Measurements from ENCODE around the gene CA4. TPM values are rescaled to one million over a fixed set of nuclear protein-coding genes. Genes with fewer than 3 reads are reported as not detected.

The CA4 gene
- total and polyA plus RNA-seq, 9 of the 15 experiments (the other 6 are each of a cell fraction or from before 2014, with no cell fraction given) = 0.13 TPM; not detected in 7

- ChIA-PET CTCF (ENCODE audit: low intra/inter-chr PET ratio) (interaction anchor here (0.7 to 2.4 kb wide), 5 partner anchors 293 to 499 kb away, joined by 3 to 14 read pairs (median 3); no protein-coding TSS in a partner anchor), POLR2A (no interaction called here)
- H3K4me1 ChIP-seq (replicated peaks in 1 of 2; ENCODE audit: control insufficient read depth in 2 of 2, insufficient read depth in 2 of 2, low read length in 2 of 2) = peaks cover 4 to 34% of the 10 kb centered on the region in 2 experiments; a peak in 4 of 5 replicates
- DNase-seq (ENCODE audit: extremely low read depth in 1 of 4, low spot score in 3 of 4) (peak; percentile 67 to 88 (median 70)), ATAC-seq (peak; percentile 91), FAIRE-seq (peak; percentile 94)
- H3K27ac ChIP-seq (ENCODE audit: extremely low read depth, low read depth, low read length) = no peak overlapping the region
- in situ Hi-C loops (cut with MboI) (loop anchor here (10.0 kb wide), 1 partner anchor 282 kb away; the partner anchor contains the start of gene CHCT1), intact Hi-C loops (cut with micrococcal nuclease) (loop anchor here (1.0 to 10.0 kb wide), 3 partner anchors 86 to 492 kb away; no protein-coding TSS in a partner anchor)
- peak overlapping the region in 1 of 2 experiments; percentile 26; a peak in 1 of 4 replicates for H3K9ac ChIP-seq (ENCODE audit: insufficient read depth in 1 of 2, low read depth in 2 of 2, low read length in 2 of 2)
- H3K36me3 ChIP-seq (ENCODE audit: control insufficient read depth, insufficient read depth, low read length) = no peaks in the 10 kb centered on the region
- H3K27me3 ChIP-seq (ENCODE audit: control insufficient read depth in 2 of 2, insufficient read depth in 2 of 2, low read length in 2 of 2) = peaks cover 27 to 63% of the 10 kb centered on the region in 2 experiments; a peak in 4 of 5 replicates
- H3K4me2 ChIP-seq (ENCODE audit: insufficient read depth, low read length) = peak overlapping the region; percentile 35; the same call in 1 of the 2 replicates
- peaks cover 19% of the 10 kb centered on the region for H4K20me1 ChIP-seq (replicated peaks; ENCODE audit: control insufficient read depth, insufficient read depth, low read length)
- no peaks in the 10 kb centered on the region for H3K9me3 ChIP-seq (replicated peaks; ENCODE audit: control insufficient read depth, insufficient read depth, low read depth, low read length)
- WGBS (ENCODE audit: insufficient coverage, low coverage, missing lambda C conversion rate) = 5% methylated on average over 10 of the region's 10 CpGs
- no TSS peak for BruUV-seq (replicated peaks)
- H2AFZ ChIP-seq (ENCODE audit: low read depth, low read length) = peak overlapping the region; percentile 15
- no peaks in the 10 kb centered on the region for H3K79me2 ChIP-seq (ENCODE audit: control insufficient read depth, insufficient read depth, low read length)
- peaks cover 3% of the 10 kb centered on the region for H3K9me1 ChIP-seq (ENCODE audit: control insufficient read depth, insufficient read depth, low read length)
- H3K4me3 ChIP-seq = no peak overlapping the region
- TF ChIP-seq MYC (IDR thresholded peaks at IDR 0.05; ENCODE audit: low read depth, low read length) (peak; percentile 33; the same call in 1 of the 2 replicates), MYC (CRISPR knock-in tag; IDR thresholded peaks at IDR 0.05; ENCODE audit: borderline replicate concordance, low read depth) (no peak), RB1 (IDR thresholded peaks at IDR 0.05; ENCODE audit: low read depth) (0 out of 2 replicates have a peak, but pooled peaks have one; percentile 15), ZNF217 (CRISPR knock-in tag; IDR thresholded peaks at IDR 0.05) (no peak), RCOR1 (IDR thresholded peaks at IDR 0.05; ENCODE audit: borderline replicate concordance in 1 of 2, low read depth in 2 of 2, low read length in 2 of 2) (peak in 1 of 2 experiments; percentile 55; a peak in 1 of 4 replicates), RFX5 (IDR thresholded peaks at IDR 0.05; ENCODE audit: low read depth, low read length) (no peak), SMAD4 (CRISPR knock-in tag; conservative IDR thresholded peaks at IDR 0.05) (0 out of 2 replicates have a peak, but pooled peaks have one; percentile 21), HNRNPK (IDR thresholded peaks at IDR 0.05; ENCODE audit: low read depth, low read length, poor library complexity, severe bottlenecking) (no peak), CTCF (IDR thresholded peaks at IDR 0.05 in 2 of 3, conservative IDR thresholded peaks at IDR 0.05 in 1 of 3; ENCODE audit: insufficient read depth in 2 of 3, low read depth in 1 of 3, low read length in 3 of 3) (peak; percentile 86 to 92 (median 91)), RAD21 (CRISPR knock-in tag; conservative IDR thresholded peaks at IDR 0.05 in 1 of 2, IDR thresholded peaks at IDR 0.05 in 1 of 2) (peak; percentile 80 to 92), CC2D1A (IDR thresholded peaks at IDR 0.05) (peak; percentile 45; the same call in 1 of the 2 replicates), JUND (IDR thresholded peaks at IDR 0.05; ENCODE audit: borderline replicate concordance, low read depth, low read length) (0 out of 2 replicates have a peak, but pooled peaks have one; percentile 31), JUND (tag; IDR thresholded peaks at IDR 0.05; ENCODE audit: borderline replicate concordance, low read depth, low read length) (no peak), TRIM25 (IDR thresholded peaks at IDR 0.05; ENCODE audit: borderline replicate concordance) (no peak)
- TF ChIP-seq, protein P1, sequence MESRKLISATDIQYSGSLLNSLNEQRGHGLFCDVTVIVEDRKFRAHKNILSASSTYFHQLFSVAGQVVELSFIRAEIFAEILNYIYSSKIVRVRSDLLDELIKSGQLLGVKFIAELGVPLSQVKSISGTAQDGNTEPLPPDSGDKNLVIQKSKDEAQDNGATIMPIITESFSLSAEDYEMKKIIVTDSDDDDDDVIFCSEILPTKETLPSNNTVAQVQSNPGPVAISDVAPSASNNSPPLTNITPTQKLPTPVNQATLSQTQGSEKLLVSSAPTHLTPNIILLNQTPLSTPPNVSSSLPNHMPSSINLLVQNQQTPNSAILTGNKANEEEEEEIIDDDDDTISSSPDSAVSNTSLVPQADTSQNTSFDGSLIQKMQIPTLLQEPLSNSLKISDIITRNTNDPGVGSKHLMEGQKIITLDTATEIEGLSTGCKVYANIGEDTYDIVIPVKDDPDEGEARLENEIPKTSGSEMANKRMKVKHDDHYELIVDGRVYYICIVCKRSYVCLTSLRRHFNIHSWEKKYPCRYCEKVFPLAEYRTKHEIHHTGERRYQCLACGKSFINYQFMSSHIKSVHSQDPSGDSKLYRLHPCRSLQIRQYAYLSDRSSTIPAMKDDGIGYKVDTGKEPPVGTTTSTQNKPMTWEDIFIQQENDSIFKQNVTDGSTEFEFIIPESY (CRISPR knock-in tag; IDR thresholded peaks at IDR 0.05) = 0 out of 2 replicates have a peak, but pooled peaks have one; percentile 17
These were observed 6.8 kb upstream of the CA4 start for GRCh38 chr17:60142872-60143499.
